GM06990 (cell line): ENCODE measurements around the gene CAMK1D.

ENCODE experiments used
- DNase-seq: peaks from one replicate; pipeline ENCODE4 v3.0.0-alpha.2; 2011; ENCODE audit not compliant: insufficient read length; ENCODE audit errors: extremely low read depth
- H3K27me3 ChIP-seq: replicated peaks from 2 replicates; pipeline ENCODE4 v1.6.0; 2011; ENCODE audit warnings: low read length; ENCODE audit not compliant: control insufficient read depth, insufficient read depth
- H3K36me3 ChIP-seq: 2 replicates; pipeline ENCODE4 v1.5.1; 2011; ENCODE audit warnings: low read length; ENCODE audit not compliant: control insufficient read depth, insufficient read depth
- H3K4me3 ChIP-seq: replicated peaks from 2 replicates; pipeline ENCODE4 v1.5.1; 2011; ENCODE audit warnings: low read depth, mild to moderate bottlenecking, control low read depth, low read length
- TF ChIP-seq, protein P1 (sequence below): IDR thresholded peaks from 2 replicates; pipeline ENCODE4 v1.5.1; 2011; ENCODE audit warnings: low read length, control low read depth, mild to moderate bottlenecking, inconsistent platforms; ENCODE audit not compliant: insufficient read depth, poor library complexity, severe bottlenecking

The CAMK1D gene

DNA sequence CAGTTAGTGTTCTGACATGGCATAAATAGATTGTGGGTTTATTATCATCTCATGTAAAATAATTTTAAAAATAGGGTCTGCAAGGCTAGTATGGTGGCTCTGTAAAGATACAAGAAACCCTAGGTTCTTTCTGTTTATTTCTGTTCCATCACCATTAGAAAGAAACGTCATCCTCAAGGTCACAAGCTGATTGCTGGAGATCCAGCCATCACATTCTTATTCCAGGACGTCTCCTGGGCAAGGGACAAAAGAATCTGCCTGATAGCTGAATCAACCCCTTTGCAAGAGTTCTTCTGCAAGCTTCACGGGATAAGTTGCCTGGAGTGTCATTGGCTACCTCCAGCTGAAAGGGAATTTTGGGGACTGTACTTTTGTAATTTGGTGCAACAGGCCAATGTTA, 184.4 kb downstream of the CAMK1D start:
- Histone ChIP-seq H3K4me3 (no peak overlapping the region), H3K27me3 (no peaks in the 10 kb centered on the region), H3K36me3 (no peaks in the 10 kb centered on the region)
- no peak for DNase-seq
- TF ChIP-seq, protein P1, sequence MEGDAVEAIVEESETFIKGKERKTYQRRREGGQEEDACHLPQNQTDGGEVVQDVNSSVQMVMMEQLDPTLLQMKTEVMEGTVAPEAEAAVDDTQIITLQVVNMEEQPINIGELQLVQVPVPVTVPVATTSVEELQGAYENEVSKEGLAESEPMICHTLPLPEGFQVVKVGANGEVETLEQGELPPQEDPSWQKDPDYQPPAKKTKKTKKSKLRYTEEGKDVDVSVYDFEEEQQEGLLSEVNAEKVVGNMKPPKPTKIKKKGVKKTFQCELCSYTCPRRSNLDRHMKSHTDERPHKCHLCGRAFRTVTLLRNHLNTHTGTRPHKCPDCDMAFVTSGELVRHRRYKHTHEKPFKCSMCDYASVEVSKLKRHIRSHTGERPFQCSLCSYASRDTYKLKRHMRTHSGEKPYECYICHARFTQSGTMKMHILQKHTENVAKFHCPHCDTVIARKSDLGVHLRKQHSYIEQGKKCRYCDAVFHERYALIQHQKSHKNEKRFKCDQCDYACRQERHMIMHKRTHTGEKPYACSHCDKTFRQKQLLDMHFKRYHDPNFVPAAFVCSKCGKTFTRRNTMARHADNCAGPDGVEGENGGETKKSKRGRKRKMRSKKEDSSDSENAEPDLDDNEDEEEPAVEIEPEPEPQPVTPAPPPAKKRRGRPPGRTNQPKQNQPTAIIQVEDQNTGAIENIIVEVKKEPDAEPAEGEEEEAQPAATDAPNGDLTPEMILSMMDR = no peak

DNA sequence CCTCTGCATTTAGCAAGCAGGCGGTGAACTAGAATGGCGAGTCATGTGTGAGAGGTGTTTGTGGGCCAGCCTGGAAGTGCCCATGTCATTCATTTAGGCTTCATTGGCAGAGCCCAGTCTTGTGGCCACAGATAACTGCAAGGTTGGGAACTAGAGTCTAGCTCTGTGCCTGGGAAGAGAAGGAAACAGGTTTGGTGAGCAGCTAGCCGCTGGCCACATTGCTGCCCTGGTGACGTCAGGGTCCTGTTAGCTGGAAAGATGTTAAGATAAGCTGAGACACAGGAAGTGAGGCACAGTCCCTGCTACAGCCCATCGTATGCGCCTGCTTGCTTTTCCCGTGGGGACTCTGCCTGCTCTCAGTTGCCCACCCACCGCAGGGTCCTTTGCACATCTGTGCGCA, 185.5 kb downstream of the CAMK1D start:
- TF ChIP-seq, protein P1 = no peak
- Histone ChIP-seq H3K4me3 (no peak overlapping the region), H3K36me3 (no peaks in the 10 kb centered on the region), H3K27me3 (no peaks in the 10 kb centered on the region)
- DNase-seq = no peak

DNA sequence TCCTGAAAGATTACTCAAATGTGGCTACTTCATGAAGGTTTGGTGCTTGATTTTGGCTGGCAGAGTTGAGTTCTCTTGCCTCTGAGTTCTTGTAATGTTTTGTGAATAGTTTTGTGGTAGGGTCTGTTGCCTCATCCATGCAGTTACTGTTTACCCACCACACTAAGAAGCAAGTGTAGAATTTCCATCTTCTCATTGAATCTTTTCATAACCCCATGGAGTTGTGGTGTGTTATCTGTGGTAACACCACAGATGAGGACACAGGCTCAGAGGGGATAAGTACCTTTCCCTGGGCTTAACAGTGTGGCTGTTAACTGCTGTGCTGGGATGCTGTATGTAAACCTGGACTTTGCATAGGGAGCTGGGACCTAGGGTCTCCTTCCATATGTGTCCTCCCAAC, 186.3 kb downstream of the CAMK1D start:
- no peak for DNase-seq
- TF ChIP-seq, protein P1 = no peak
- H3K4me3 ChIP-seq = no peak overlapping the region
- no peaks in the 10 kb centered on the region for H3K36me3 ChIP-seq
- no peaks in the 10 kb centered on the region for H3K27me3 ChIP-seq

DNA sequence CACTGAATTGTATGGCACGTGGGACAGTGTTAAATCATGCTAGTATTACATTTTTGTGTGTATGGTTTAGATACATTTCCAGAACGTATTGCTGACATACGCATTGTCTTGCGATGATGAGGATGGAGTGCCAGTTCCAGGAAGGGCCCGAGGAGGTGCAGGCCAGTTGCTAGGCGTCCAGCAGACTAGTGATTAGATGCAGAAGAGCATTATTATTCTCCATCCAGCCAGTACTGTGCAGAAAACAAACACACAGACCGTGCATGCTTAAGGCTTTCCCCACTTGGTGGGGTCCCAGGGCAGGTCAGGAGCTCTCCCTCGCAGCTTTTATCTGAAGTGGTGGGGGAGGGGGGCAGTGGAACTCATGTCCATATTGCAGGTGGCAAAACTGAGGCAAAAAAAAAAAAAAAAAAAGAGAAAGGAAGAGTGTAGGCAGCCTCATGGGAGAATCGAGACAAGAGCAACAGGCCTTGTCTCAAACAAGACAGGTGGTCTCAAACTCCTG, 189.2 kb downstream of the CAMK1D start:
- Histone ChIP-seq H3K36me3 (no peaks in the 10 kb centered on the region), H3K4me3 (no peak overlapping the region), H3K27me3 (no peaks in the 10 kb centered on the region)
- no peak for DNase-seq
- TF ChIP-seq, protein P1 = no peak

DNA sequence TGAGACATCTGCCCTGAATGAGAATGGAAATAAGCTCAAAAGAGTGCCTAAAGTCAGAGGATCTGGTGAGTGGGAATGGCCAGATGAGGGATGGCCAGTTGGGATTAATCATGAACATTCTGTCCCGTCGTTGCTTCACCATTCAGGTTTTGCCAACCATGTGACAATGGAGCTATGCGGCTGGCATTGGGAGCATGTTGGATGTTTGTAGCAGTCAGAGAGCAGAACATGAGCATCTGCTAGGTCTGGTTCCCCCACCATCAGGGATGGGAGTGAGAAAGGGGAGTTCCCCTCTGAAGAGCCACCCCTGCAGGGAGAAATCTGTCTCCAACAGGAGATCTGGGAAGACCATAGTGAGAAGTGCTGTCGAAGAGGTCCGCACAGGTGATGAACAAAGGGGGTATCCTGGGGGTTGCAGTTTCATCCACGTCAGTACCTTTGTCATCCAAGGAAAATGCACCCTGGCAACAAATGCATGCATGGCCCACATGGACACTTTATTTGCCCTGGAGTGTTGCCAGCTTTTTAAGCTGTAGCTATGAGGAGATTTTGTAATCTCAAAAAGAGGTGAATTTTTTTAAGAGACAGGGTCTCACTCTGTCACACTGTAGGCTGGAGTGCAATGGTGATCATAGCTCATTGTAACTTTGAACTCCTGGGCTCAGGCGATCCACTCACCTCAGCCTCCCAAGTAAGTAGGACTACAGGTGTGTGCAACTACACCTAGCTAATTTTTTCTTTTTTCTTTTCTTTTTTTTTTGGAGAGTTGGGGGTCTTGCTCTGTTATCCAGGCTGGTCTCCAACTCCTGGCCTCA, 190.2 kb downstream of the CAMK1D start:
- DNase-seq = no peak
- Histone ChIP-seq H3K4me3 (no peak overlapping the region), H3K36me3 (no peaks in the 10 kb centered on the region), H3K27me3 (no peaks in the 10 kb centered on the region)
- TF ChIP-seq, protein P1 = no peak
